NCI-H1436 (cell line): Measurements from ENCODE around the gene AMMECR1.

Experiments used
- DNase-seq: peaks from one replicate; lab custom pipeline; 2025; lab: John Stamatoyannopoulos, UW

Gene AMMECR1

DNA sequence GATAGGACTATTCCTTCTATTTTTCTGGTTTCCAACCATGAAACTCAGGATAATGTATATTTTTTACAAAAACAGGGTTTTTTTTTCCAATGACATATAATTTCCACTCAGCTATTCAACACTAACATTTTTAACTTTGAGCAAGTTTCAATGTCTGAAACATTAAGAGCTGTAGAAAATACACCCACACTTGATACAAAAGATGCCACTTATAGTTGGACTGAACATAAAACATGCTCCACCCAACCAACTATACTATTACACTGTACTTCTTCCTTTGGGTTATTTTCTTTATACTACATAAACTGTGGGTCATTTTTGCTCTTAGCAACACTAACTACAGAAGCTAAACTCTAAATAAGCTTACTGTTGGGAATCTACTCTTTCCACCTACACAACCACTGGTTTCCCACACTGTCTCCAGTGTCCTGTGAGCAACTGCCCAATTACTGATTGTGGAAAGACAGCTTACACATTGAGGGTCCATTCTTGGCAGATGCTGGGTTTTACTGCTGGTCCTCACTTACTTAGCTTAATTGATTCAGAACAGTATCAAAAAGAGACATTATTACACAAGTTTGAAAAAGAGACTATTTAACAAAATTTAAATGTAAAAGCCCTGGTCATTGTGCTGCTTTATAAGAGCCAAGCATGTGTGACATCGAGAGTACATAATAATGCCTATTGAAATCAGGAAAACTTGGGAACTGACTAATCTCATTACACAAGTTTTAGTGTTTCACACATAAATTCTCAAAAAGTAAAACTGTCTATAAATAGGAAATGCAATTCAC lies 6.3 kb downstream of the AMMECR1 start:
- DNase-seq, result no peak

DNA sequence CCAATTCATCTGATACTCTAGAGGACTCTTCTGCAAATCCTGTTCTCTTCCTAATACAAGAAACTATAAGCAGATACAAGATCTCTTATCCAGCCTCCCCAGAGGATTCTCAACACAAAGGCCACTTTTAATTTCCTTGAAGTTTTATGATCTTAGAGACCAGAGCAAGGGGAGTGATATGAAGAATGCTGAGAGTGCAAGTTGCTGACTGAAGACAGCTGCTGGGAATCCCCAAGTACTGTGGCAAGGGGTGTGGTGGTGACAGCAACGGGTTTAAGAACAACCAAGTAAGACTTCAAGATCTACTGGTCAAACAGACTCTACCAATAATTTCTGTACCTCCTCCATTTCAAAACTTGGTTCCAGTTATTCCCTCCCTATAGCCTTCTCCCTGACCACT lies 7.0 kb downstream of the AMMECR1 start:
- DNase-seq, result no peak

- DNase-seq, result no peak
Observed at GRCh38 chrX:110310000-110310790, 7.7 kb downstream of the AMMECR1 start.

DNA sequence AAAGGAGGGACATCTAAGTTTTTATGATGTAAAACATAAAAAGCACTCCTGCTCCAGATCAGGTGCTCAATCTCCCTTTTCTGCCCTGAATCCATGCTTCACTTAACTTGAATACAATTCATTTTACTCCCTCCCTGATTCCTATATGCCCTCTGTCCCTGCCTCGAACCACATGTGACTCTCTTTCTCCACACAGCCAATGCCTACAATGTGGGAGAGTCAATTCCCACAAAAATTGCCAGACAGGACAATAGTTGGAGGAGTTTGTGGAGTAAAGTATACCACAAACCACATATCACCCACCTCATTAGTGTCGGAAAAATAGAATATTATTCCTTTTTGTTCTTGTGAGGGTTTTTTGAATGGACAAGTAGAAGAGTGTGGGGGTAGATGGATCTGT lies 9.7 kb downstream of the AMMECR1 start:
- no peak for DNase-seq

DNA sequence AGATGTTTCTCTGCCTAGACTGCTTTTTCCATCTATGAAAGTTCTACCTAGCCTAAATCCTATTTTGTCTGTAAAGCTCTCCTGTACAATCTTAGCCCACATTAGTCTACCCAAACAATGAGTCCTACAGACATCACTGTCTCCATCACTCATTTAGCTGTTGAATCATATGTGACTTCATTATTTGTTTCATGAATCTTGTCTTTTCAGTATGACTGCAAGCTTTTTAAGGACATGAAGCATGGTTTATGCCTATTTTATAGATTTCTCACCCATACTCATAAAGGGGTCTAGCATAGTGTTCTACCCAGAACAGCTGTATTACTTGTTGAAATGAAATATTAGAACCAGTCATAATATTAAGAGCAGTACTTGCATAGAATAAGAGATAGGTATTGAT lies 13.0 kb downstream of the AMMECR1 start:
- no peak for DNase-seq

DNA sequence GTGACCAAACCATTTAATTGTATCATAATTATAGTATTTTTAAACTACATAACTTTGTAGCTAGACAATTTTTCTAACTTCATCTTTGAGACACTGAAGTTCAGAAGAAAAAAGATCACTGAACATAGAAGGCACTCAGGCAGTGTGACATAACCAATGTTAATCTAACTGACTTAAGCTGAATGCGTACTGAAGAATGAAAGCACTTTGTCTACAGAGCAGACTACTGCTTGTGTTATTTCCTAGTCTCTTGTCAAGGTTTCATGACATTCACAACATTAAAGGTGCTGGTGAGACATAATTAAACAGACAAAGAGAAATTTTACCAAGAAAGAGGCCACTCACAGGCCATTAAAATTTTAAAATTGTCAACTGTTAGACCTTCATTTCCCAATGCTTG lies 13.5 kb downstream of the AMMECR1 start:
- DNase-seq, result no peak

DNA sequence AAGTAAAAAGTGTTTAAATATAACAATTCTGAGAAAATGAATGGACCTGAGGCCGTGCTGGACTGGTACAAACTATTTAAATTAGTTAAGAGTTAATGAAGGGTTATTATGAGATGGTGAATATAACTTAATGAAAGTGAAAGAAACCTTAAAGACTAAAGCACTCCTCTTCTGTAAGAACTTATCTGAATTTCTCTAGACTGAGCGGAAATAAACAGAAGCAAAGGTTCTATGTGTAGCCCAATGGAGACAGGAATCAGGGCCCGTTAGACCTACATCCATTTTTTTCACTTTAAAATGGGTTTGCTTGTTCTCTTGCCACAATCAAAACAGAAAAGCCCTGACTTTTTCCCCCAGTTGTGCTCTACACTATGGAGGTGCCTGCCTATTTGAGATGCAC lies 14.9 kb downstream of the AMMECR1 start:
- DNase-seq, result no peak

DNA sequence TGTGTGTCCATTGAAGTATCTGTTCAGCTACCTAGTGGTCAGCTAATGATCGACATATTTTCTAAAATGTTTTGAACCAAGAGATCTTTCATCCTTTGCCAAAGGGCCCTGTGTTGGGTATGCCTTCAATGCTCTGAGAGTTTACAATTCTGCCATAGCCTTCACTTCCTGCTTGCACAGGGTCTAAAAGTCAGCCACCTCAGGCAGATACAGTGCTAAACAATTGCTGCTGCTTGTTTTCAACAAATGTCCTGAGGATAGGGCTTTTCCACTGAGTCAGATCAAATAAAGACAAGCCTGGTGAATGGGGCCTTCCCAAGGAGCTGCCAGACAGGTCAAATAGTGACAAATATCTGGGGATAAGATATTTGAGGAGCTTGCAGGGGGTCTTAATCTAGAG lies 16.7 kb downstream of the AMMECR1 start:
- DNase-seq, result no peak

DNA sequence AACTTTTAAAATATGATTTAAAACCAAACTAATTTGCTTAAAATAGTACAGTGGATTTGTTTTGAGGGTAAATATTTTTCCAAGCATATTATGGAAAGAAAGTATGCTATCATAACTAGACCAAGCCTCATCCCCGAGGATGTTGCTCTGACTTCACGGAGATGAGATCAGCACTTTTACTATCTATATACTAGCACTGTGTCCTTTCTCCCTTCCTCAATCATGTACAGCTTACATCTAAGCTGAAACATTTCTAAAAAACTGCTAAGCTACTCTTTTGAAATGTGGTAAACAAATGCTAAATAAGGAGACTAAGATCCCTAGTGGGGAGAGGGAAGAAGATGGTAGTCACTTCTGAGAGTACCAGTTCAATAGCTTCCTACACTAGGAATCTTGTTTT lies 23.8 kb downstream of the AMMECR1 start:
- no peak for DNase-seq

GRCh38 chrX:110293658-110294057 lies 24.2 kb downstream of the AMMECR1 start:
- DNase-seq, result no peak

DNA sequence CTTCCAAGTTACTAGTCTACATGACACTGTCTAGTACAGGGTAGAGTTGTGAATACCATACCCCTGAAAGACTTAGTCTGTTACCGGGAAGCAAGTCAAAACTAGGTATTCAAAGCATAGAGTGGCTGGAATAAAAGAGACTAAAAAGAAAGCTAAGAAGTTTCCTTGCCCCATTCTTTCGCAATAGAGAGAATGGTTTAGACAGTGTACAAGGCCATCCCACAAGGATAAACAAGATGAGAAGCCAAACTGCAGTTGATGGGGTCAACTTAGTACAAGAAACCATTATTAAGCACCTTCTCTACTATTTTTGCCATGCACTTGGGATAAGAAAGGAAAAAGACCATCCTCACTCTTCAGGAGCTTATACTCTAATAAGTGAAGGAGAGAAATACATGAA lies 30.3 kb downstream of the AMMECR1 start:
- no peak for DNase-seq

GRCh38 chrX:110286106-110286505 lies 31.8 kb downstream of the AMMECR1 start:
- no peak for DNase-seq

DNA sequence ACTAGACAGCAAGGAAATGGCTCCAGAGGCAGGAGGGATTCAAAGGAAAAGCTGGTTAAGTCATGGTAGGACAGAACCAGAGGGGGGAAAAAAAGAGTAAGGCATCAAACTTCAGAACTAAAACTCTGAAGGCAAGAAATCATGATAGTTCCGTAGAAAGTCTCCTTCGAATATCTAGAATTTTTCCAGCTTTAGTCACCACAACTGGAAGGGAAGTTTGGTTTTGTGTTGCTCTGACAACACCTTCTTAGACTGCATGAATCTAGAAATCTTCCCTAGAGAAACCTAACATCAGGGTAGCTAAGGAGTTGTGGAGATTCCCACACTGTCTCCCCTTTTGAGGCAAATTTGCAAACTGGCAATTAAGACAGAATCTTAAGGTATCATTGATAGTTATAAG lies 33.7 kb downstream of the AMMECR1 start:
- no peak for DNase-seq

DNA sequence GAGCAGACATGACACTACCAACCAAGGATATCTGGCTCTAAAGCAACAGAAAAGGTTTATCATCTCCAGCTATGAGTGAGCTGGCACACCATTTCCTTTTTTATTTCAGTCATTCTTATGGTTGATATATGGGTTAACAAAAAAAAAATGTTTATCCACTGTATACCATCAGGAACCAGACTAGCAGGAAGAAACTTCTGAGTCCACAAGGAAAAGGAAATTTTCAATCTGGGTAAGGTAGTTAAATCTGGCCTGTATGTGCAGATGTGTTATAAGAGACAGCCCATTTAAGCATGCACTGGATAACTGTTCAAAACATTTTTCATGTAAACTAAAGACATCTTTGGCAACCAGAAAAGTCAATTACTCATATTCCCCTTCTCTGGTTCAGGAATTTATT lies 35.0 kb downstream of the AMMECR1 start:
- DNase-seq, result no peak

GRCh38 chrX:110281377-110281776 lies 36.5 kb downstream of the AMMECR1 start:
- DNase-seq, result no peak

DNA sequence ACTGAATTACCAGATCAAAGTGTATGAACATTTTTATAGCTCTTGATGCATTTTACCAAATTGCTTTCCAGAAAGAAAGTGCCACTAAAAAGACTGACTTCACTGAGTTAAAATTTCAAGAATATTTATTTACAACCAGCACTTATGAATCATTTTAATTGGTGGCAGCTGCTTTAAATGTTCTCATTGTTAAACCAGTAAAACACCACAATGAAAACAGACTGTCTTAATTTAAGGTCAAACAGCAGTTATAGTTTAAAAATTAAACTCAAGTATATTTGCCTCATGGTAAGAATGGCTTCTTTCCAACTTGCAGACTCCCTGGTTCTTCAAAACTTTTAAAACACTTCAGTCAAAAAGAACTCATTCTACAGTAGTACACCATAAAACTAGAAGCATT lies 36.9 kb downstream of the AMMECR1 start:
- peak; percentile 0 for DNase-seq

DNA sequence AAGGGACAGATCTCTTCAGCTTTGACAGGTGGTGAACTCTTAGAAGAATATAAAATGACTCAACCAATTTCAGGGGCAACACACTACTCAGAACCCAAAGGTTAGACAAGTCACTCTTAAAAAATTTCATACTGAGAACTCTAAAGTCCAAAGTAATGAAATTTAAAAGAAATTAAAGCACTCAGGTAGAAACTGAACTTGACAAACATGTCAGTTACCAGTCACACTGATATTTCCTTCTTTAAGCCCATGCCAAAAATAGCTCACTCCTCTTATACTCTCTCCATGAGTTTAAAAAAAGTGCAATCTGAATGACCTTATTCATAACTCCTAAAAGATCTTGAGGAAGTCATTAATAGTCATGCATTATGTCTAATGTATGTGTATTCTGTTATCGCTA lies 40.3 kb downstream of the AMMECR1 start:
- no peak for DNase-seq

- DNase-seq, result no peak
Observed at GRCh38 chrX:110276778-110277177, 41.1 kb downstream of the AMMECR1 start.

- DNase-seq, result no peak
Observed at GRCh38 chrX:110268886-110269285, 49.0 kb downstream of the AMMECR1 start.

GRCh38 chrX:110268395-110268794 lies 49.5 kb downstream of the AMMECR1 start:
- DNase-seq, result no peak

DNA sequence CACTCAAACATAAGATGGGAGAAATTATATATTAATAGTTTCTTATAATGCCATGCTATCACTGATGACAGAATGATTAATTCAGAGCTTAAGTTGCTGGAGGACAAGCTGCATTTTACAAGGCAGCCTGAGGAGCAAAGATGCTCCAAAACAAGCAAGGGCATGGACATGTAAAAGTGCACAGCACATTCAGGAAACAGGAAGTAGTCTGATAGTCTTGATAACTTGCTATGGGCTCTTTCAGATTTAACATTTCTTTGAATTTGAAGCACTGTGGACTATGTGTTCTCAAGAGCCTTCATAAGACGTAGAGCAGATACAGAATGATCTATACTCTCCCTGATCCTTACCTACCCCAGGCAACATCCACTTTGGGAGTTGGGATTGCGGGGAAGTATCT lies 50.0 kb downstream of the AMMECR1 start:
- no peak for DNase-seq

- no peak for DNase-seq
Observed at GRCh38 chrX:110265661-110266060, 52.2 kb downstream of the AMMECR1 start.

DNA sequence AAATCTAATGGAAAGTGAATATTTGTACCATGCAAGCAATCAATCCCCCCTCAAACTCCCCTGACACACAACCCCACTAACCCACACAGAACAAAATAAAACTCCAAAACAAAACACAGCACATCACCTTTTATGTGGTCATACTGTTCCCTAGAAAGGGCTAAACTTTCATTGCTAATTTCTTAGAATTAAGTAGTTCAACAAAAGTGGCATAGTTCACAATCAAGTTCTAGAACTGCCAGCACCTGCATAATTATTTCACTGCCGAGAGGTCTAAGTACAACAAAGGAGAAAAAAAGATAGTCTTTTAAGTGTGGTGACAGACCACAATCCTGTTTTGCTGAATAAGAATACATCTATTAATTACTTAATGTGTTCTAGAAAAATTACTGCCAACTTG lies 58.8 kb downstream of the AMMECR1 start:
- no peak for DNase-seq

DNA sequence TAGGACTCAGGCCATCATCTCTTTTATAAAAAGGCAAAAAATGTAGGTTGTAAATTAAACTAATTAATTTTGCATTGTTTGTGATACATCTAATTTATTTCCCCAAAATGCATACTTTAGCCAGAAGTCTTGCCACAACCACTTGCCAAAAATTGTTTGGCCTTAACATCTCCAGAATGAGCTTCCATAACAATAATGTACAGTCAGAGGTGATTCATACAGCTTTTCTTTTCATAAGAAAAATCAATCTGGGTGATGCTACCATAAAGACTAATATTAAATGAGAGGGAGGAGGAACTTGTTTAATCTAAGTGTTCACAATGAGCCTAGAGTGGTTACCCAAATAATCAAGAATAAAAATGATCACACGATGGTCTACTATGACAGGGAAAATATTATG lies 59.3 kb downstream of the AMMECR1 start:
- no peak for DNase-seq
